ENCODE results near the gene CAMK1D.

The CAMK1D gene

DNA sequence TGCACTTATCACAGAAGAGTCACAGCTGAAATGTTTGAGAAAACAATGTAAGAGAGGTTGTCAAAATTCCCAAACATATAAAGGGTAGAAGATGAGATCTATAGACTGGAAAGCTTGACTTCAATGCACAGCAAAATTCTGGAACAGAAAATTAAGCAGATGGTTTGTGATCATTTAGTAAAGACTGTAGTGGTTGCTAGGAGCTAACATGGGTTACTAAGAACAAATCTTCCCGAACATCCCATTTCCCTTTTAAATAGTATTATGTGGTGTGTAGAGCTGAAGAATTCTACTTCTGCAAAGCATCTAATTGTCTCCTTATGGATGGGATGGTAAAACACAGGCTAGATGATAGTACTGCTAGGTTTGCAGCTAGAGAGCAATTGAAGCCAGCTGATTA lies 312.3 kb downstream of the CAMK1D start:
- H3K4me3 ChIP-seq (ENCODE audit: low read depth, low read length) = no peak overlapping the region
- TF ChIP-seq, protein P1, sequence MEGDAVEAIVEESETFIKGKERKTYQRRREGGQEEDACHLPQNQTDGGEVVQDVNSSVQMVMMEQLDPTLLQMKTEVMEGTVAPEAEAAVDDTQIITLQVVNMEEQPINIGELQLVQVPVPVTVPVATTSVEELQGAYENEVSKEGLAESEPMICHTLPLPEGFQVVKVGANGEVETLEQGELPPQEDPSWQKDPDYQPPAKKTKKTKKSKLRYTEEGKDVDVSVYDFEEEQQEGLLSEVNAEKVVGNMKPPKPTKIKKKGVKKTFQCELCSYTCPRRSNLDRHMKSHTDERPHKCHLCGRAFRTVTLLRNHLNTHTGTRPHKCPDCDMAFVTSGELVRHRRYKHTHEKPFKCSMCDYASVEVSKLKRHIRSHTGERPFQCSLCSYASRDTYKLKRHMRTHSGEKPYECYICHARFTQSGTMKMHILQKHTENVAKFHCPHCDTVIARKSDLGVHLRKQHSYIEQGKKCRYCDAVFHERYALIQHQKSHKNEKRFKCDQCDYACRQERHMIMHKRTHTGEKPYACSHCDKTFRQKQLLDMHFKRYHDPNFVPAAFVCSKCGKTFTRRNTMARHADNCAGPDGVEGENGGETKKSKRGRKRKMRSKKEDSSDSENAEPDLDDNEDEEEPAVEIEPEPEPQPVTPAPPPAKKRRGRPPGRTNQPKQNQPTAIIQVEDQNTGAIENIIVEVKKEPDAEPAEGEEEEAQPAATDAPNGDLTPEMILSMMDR (IDR thresholded peaks at IDR 0.05; ENCODE audit: low read depth, low read length, missing control alignments) = no peak
- no peak for DNase-seq (ENCODE audit: low read depth)
- in situ Hi-C loops (cut with HindIII; ENCODE audit: low sequenced_read_pairs) = no loop called here

DNA sequence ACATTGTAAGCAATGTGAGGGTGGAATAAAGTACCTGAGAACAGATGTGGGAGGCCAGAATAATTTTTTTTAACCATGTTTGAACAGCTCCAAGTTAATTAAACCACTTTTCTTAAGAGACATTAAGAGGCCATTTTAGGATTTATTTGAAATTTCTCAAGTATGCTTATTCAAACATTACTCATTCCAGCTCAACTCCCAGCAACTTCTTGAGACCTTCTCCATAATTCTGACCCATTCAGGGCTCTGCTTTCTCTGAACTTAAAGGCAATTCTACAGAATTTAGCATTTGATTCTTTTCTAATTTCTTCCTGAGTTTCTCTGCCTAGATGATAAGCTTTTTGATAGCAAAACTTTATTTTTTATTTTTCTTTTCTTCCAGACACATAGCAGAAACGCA lies 314.5 kb downstream of the CAMK1D start:
- in situ Hi-C loops (cut with HindIII; ENCODE audit: low sequenced_read_pairs) = no loop called here
- TF ChIP-seq, protein P1 (IDR thresholded peaks at IDR 0.05; ENCODE audit: low read depth, low read length, missing control alignments) = no peak
- no peak for DNase-seq (ENCODE audit: low read depth)
- H3K4me3 ChIP-seq (ENCODE audit: low read depth, low read length) = no peak overlapping the region

DNA sequence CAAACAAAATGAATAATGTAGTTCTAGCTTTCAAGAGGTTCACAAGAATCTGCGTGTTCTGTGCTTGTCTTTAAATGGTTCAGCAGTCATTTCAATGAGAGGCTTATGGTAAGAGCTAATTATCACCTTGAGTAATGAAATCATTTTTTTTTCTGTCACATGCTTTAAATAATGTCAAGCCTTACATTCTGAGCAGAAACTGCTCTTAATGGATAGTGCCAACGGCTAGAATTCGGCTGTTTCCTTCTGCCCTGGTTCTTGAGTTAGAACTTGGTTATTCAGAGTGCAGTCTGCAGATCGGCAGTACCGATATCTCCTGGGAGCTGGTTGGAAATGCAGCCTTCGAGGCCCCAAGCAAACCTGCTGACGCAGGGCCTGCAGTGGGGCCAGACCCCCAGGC lies 316.2 kb downstream of the CAMK1D start:
- no peak overlapping the region for H3K4me3 ChIP-seq (ENCODE audit: low read depth, low read length)
- in situ Hi-C loops (cut with HindIII; ENCODE audit: low sequenced_read_pairs) = no loop called here
- TF ChIP-seq, protein P1 (IDR thresholded peaks at IDR 0.05; ENCODE audit: low read depth, low read length, missing control alignments) = no peak
- DNase-seq (ENCODE audit: low read depth) = no peak

DNA sequence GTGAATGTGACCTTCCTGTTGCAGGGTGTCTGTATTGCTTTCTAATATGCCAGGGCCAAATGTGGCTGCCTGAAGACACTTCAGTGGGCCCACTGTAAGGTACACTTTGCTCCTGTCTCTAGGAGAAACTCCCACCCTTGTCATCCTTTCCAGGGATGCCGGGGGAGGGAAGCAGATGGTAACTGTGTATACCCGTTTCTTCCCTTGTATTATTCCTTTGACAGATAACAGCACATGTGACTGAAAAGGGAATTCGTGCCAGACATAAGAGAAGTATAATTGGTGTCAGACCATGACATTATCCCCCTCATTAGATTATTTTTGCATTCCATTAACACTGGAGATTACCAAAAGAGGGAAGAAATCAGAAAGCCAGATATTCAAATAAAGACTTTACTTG lies 317.7 kb downstream of the CAMK1D start:
- in situ Hi-C loops (cut with HindIII; ENCODE audit: low sequenced_read_pairs) = no loop called here
- no peak for DNase-seq (ENCODE audit: low read depth)
- TF ChIP-seq, protein P1 (IDR thresholded peaks at IDR 0.05; ENCODE audit: low read depth, low read length, missing control alignments) = no peak
- no peak overlapping the region for H3K4me3 ChIP-seq (ENCODE audit: low read depth, low read length)

DNA sequence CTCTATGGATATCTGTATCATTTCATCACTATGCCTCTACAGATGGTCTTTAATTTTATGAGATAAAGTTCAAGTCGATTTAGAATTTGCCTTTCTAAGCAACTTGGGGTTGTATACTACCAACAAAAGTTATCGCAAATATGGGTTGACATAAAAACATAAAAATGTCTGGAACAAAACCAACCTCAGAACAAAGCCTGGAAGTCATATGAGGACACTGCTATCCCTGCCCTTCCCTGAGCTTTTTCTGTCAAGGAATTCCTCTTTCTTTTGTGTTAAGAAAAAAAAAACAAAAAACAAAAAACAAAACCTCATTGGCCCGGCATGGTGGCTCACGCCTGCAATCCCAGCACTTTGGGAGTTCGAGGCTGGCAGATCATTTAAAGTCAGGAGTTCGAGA lies 319.3 kb downstream of the CAMK1D start:
- H3K4me3 ChIP-seq (ENCODE audit: low read depth, low read length) = no peak overlapping the region
- no peak for DNase-seq (ENCODE audit: low read depth)
- TF ChIP-seq, protein P1 (IDR thresholded peaks at IDR 0.05; ENCODE audit: low read depth, low read length, missing control alignments) = no peak
- in situ Hi-C loops (cut with HindIII; ENCODE audit: low sequenced_read_pairs) = no loop called here

DNA sequence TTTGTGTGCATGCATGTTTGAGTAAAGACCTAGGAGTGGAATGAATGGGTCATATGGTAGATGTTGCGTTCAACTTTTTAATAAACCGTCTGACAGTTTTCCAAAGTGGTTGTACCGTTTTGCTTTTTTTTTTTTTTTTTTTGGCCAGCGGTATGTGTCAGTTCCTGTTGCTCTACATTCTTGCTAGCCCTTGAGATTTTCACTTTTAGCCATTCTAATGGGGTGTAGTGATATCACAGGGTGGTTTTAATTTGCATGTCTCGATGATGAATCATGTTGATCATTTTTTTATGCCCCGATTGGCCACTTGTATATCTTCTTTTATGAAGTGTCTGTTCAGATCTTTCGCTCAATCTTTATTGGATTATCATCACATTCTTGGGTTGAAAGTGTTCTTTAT lies 320.7 kb downstream of the CAMK1D start:
- DNase-seq (ENCODE audit: low read depth) = no peak
- H3K4me3 ChIP-seq (ENCODE audit: low read depth, low read length) = no peak overlapping the region
- in situ Hi-C loops (cut with HindIII; ENCODE audit: low sequenced_read_pairs) = no loop called here
- TF ChIP-seq, protein P1 (IDR thresholded peaks at IDR 0.05; ENCODE audit: low read depth, low read length, missing control alignments) = no peak

DNA sequence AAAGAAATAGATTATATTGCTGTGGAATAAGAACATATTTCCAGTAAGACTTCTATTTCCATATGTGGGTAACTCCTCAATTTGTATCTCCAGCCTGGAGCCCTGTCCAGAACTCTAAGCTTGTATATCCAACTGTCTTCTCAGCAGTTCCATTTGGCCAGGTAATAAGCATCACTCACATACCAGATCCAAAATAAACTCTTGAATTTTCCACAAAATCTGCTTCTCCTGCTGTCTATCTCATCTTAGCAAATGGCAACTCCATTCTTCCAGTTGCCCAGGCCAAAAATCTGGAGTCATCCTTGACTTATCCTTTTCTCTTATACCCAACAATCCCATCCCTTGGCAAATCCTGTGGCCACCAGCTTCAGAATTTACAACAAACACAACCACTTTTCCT lies 325.8 kb downstream of the CAMK1D start:
- in situ Hi-C loops (cut with HindIII; ENCODE audit: low sequenced_read_pairs) = no loop called here
- TF ChIP-seq, protein P1 (IDR thresholded peaks at IDR 0.05; ENCODE audit: low read depth, low read length, missing control alignments) = no peak

More for the DNA sequence above, 325.8 kb downstream of the CAMK1D start:
- no peak for DNase-seq (ENCODE audit: low read depth)
- no peak overlapping the region for H3K4me3 ChIP-seq (ENCODE audit: low read depth, low read length)

All from astrocyte of the cerebellum (primary cell).